BJ (cell line): ENCODE measurements around the gene CDK16. TPM values are rescaled to one million over a fixed set of nuclear protein-coding genes. Genes with fewer than 3 reads are reported as not detected.

Experiments
- CTCF ChIA-PET: fragments of 350-600 bp; formaldehyde crosslinking; extraction: SDS; loops from one replicate; lab custom pipeline; 2021; ENCODE audit warnings: antibody characterized with exemption, inconsistent platforms; lab: Yijun Ruan, JAX
- POLR2A ChIA-PET: fragments of 300-600 bp; sonication (Branson Sonifier 250); formaldehyde crosslinking; extraction: SDS; loops from one replicate; lab custom pipeline; 2021; ENCODE audit warnings: antibody characterized with exemption; lab: Charles Lee
- DNase-seq: peaks from one replicate; pipeline ENCODE4 v3.0.0-alpha.2; 2011; ENCODE audit warnings: low read depth
- H3K27me3 ChIP-seq: 2 replicates; pipeline ENCODE4 v1.6.0; 2011; ENCODE audit warnings: low read length; ENCODE audit not compliant: control insufficient read depth, insufficient read depth
- H3K36me3 ChIP-seq: 2 replicates; pipeline ENCODE4 v1.5.1; 2011; ENCODE audit warnings: low read length; ENCODE audit not compliant: control insufficient read depth, insufficient read depth
- H3K4me3 ChIP-seq: 2 replicates; pipeline ENCODE4 v1.5.1; 2011; ENCODE audit warnings: low read depth, mild to moderate bottlenecking, control low read depth, low read length
- polyA plus RNA-seq: library from polyadenylated mRNA; depleted of rRNA; stranded (reverse); fragments of >200 nt; gene quantifications from 2 replicates; pipeline ENCODE4 v1.2.3, GENCODE V29; 2011
- TF ChIP-seq, protein P1 (sequence below): IDR thresholded peaks from 2 replicates; pipeline ENCODE4 v1.5.1; 2011; ENCODE audit warnings: low read depth, mild to moderate bottlenecking, control low read depth, inconsistent platforms, low read length, moderate library complexity; ENCODE audit not compliant: insufficient read depth

The CDK16 gene
- polyA plus RNA-seq, 1 experiment: 167 TPM

- ChIA-PET POLR2A (no interaction called here), CTCF (interaction anchor here (0.8 to 2.1 kb wide), 4 partner anchors 21 to 329 kb away, joined by 3 to 14 read pairs (median 4); no protein-coding TSS in a partner anchor)
- no peak for DNase-seq
- Histone ChIP-seq H3K36me3 (peaks cover 5% of the 10 kb centered on the region), H3K4me3 (peak overlapping the region; percentile 80), H3K27me3 (no peaks in the 10 kb centered on the region)
- TF ChIP-seq, protein P1, sequence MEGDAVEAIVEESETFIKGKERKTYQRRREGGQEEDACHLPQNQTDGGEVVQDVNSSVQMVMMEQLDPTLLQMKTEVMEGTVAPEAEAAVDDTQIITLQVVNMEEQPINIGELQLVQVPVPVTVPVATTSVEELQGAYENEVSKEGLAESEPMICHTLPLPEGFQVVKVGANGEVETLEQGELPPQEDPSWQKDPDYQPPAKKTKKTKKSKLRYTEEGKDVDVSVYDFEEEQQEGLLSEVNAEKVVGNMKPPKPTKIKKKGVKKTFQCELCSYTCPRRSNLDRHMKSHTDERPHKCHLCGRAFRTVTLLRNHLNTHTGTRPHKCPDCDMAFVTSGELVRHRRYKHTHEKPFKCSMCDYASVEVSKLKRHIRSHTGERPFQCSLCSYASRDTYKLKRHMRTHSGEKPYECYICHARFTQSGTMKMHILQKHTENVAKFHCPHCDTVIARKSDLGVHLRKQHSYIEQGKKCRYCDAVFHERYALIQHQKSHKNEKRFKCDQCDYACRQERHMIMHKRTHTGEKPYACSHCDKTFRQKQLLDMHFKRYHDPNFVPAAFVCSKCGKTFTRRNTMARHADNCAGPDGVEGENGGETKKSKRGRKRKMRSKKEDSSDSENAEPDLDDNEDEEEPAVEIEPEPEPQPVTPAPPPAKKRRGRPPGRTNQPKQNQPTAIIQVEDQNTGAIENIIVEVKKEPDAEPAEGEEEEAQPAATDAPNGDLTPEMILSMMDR: no peak
These were observed 24.2 kb upstream of the CDK16 start for GRCh38 chrX:47194194-47194787.

GRCh38 chrX:47196098-47196497 is 22.4 kb upstream of the CDK16 start:
- ChIA-PET POLR2A (no interaction called here), CTCF (interaction anchor here (1.1 kb wide), 1 partner anchor 117 kb away, joined by 3 read pairs; no protein-coding TSS in a partner anchor)
- 0 out of 2 replicates have a peak overlapping the region, but pooled peaks have one; percentile 7 for H3K4me3 ChIP-seq
- no peaks in the 10 kb centered on the region for H3K27me3 ChIP-seq
- no peak for DNase-seq
- peaks cover 10% of the 10 kb centered on the region for H3K36me3 ChIP-seq
- TF ChIP-seq, protein P1: no peak

- Histone ChIP-seq H3K36me3 (peaks cover 24% of the 10 kb centered on the region), H3K4me3 (no peak overlapping the region), H3K27me3 (no peaks in the 10 kb centered on the region)
- CTCF ChIA-PET: interaction anchor here (1.0 kb wide), 1 partner anchor 326 kb away, joined by 3 read pairs; no protein-coding TSS in a partner anchor
- TF ChIP-seq, protein P1: no peak
- no peak for DNase-seq
- POLR2A ChIA-PET: no interaction called here
These were observed 21.0 kb upstream of the CDK16 start for GRCh38 chrX:47197526-47197925.

- H3K4me3 ChIP-seq: no peak overlapping the region
- CTCF ChIA-PET: no interaction called here
- POLR2A ChIA-PET: no interaction called here
- TF ChIP-seq, protein P1: no peak
- no peaks in the 10 kb centered on the region for H3K27me3 ChIP-seq
- DNase-seq: no peak
- H3K36me3 ChIP-seq: peaks cover 27% of the 10 kb centered on the region
These were observed 20.3 kb upstream of the CDK16 start for GRCh38 chrX:47198026-47198686.

DNA sequence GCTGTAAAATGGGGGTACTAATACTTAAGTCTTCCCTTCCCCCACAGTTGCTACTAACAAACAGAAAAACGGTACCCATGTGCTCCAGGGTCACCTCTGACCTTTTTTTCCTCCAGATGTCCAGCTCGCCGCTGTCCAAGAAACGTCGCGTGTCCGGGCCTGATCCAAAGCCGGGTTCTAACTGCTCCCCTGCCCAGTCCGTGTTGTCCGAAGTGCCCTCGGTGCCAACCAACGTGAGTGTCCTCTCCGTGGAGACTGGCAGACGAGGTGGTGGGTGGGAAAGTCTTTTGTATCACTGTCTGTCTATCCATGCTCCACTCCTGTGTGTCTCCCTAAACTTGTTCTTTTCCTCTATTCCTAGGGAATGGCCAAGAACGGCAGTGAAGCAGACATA is 19.8 kb upstream of the CDK16 start:
- Histone ChIP-seq H3K27me3 (no peaks in the 10 kb centered on the region), H3K4me3 (no peak overlapping the region), H3K36me3 (peaks cover 31% of the 10 kb centered on the region)
- DNase-seq: no peak
- POLR2A ChIA-PET: no interaction called here
- TF ChIP-seq, protein P1: no peak
- CTCF ChIA-PET: no interaction called here
